Transverse colon (tissue), 4 donors: ENCODE measurements around the gene SLC9A4. TPM values are rescaled to one million over a fixed set of nuclear protein-coding genes. Genes with fewer than 3 reads are reported as not detected.

Experiments used
- DNase-seq: peaks from one replicate; pipeline ENCODE4 v3.0.0-alpha.2; 2019
- H3K27ac ChIP-seq, 4 donors: fragments of 200-600 bp; sonication (generic); 2 replicates each; pipeline ENCODE4 v1.5.1; 2016 to 2018; ENCODE audit warnings: inconsistent platforms in 4 of 4
- H3K27me3 ChIP-seq: fragments of 200-600 bp; sonication (generic); 2 replicates; pipeline ENCODE4 v1.5.1; 2017; ENCODE audit warnings: inconsistent platforms
- H3K36me3 ChIP-seq, 4 donors: fragments of 200-600 bp; sonication (generic); 2 replicates each; pipeline ENCODE4 v1.5.1; 2017 to 2019; ENCODE audit warnings: inconsistent platforms in 4 of 4
- H3K4me1 ChIP-seq, 4 donors: fragments of 200-600 bp; sonication (generic); 2 replicates each; pipeline ENCODE4 v1.5.1; 2017 to 2020; ENCODE audit warnings: inconsistent platforms in 4 of 4
- H3K4me3 ChIP-seq, 4 donors: fragments of 200-600 bp; sonication (generic); 1 replicate in 1 of 4; 2 replicates in 3 of 4; pipeline versions ENCODE4 v1.5.1 to v1.6.1; 2017 to 2019; ENCODE audit warnings: inconsistent platforms in 4 of 4
- H3K9me3 ChIP-seq, 2 donors: fragments of 200-600 bp; sonication (generic); 2 replicates each; pipeline ENCODE4 v1.5.1; 2017 to 2019; ENCODE audit warnings: inconsistent platforms in 2 of 2
- CTCF ChIP-seq, 5 experiments: fragments of 200-600 bp in 3 of 5; fragments of 450-650 bp in 2 of 5; sonication (generic) in 3 of 5; IDR thresholded peaks; 1 replicate in 2 of 5; 2 replicates in 3 of 5; pipeline ENCODE4 v1.5.1; 2016 to 2017; ENCODE audit warnings: antibody characterized with exemption in 5 of 5, inconsistent platforms in 3 of 5, mild to moderate bottlenecking in 2 of 5, moderate library complexity in 1 of 5
- EP300 ChIP-seq: sonication (generic); formaldehyde crosslinking; IDR thresholded peaks from one replicate; pipeline ENCODE4 v1.6.1; 2017; ENCODE audit warnings: antibody characterized with exemption, low read depth
- POLR2A ChIP-seq: fragments of 450-650 bp; IDR thresholded peaks from one replicate; pipeline ENCODE4 v1.6.1; 2016; ENCODE audit warnings: antibody characterized with exemption, mild to moderate bottlenecking, moderate library complexity
- POLR2AphosphoS5 ChIP-seq, 3 donors: sonication (generic); formaldehyde crosslinking; IDR thresholded peaks; one replicate each; pipeline ENCODE4 v1.6.1; 2016; ENCODE audit warnings: antibody characterized with exemption in 3 of 3
- WGBS, 2 donors: methylation state at CpG; one replicate each; pipeline ENCODE4 v1.1.5; 2018; ENCODE audit warnings: low coverage in 1 of 2; 5-methylcytosine and 5-hydroxymethylcytosine counted together
- in situ Hi-C, 4 donors: fragments of 200-750 bp; cut with MboI; loops; one replicate each; pipeline versions ENCODE4 v1.15.0 to v1.15.1; 2017; ENCODE audit warnings: low sequenced_read_pairs in 3 of 4, low pct_ligation_motif_present in 1 of 4, low pct_unique_long_range_greater_than_20kb in 1 of 4
- intact Hi-C: fragments of 100-400 bp; cut with DNase I; formaldehyde crosslinking; loops from one replicate; pipeline ENCODE4 v1.15.1; 2023; ENCODE audit warnings: low total_unique reads
- total RNA-seq, 4 donors: library from RNA; depleted of rRNA; stranded (reverse); fragments of >200 nt; gene quantifications; one replicate each; pipeline ENCODE4 v1.1.0, GENCODE V29; 2016

Gene SLC9A4
- total RNA-seq, 4 donors from 2014 or later, result not detected

GRCh38 chr2:102522162-102522561 is 49.1 kb downstream of the SLC9A4 start:
- Histone ChIP-seq H3K4me1 (peaks cover 0 to 4% (median 0%) of the 10 kb centered on the region in 4 donors), H3K9me3 (no peaks in the 10 kb centered on the region), H3K4me3 (no peak overlapping the region), H3K27me3 (no peaks in the 10 kb centered on the region), H3K27ac (no peak overlapping the region), H3K36me3 (no peaks in the 10 kb centered on the region)
- in situ Hi-C loops (no loop called here), intact Hi-C loops (no loop called here)
- 71 to 82% methylated on average over 4 of the region's 4 CpGs for WGBS, 2 donors
- no peak for TF ChIP-seq CTCF (IDR thresholded peaks at IDR 0.05)
- TF ChIP-seq POLR2AphosphoS5 (IDR thresholded peaks at IDR 0.05), result no peak
- no peak for TF ChIP-seq EP300
- TF ChIP-seq POLR2A, result no peak
- no peak for DNase-seq

- 88% methylated on average over 3 of the region's 3 CpGs for WGBS, 2 donors
- H3K4me1 ChIP-seq, result peaks cover 0 to 4% (median 0%) of the 10 kb centered on the region in 4 donors
- H3K27ac ChIP-seq, result no peak overlapping the region
- H3K27me3 ChIP-seq, result no peaks in the 10 kb centered on the region
- in situ Hi-C loops (no loop called here), intact Hi-C loops (no loop called here)
- no peaks in the 10 kb centered on the region for H3K9me3 ChIP-seq
- no peak for DNase-seq
- H3K4me3 ChIP-seq, result no peak overlapping the region
- TF ChIP-seq CTCF (IDR thresholded peaks at IDR 0.05) (no peak), POLR2AphosphoS5 (IDR thresholded peaks at IDR 0.05) (no peak), POLR2A (no peak), EP300 (no peak)
- no peaks in the 10 kb centered on the region for H3K36me3 ChIP-seq
These were observed 49.9 kb downstream of the SLC9A4 start for GRCh38 chr2:102522890-102523289.

- TF ChIP-seq EP300 (no peak), POLR2AphosphoS5 (IDR thresholded peaks at IDR 0.05) (no peak), CTCF (IDR thresholded peaks at IDR 0.05) (no peak)
- Histone ChIP-seq H3K27ac (no peak overlapping the region), H3K27me3 (no peaks in the 10 kb centered on the region), H3K9me3 (no peaks in the 10 kb centered on the region), H3K36me3 (no peaks in the 10 kb centered on the region), H3K4me1 (peaks cover 0 to 4% (median 0%) of the 10 kb centered on the region in 4 donors), H3K4me3 (no peak overlapping the region)
- DNase-seq, result no peak
- in situ Hi-C loops (no loop called here), intact Hi-C loops (no loop called here)
- 60 to 66% methylated on average over 3 of the region's 3 CpGs for WGBS, 2 donors
These were observed 50.6 kb downstream of the SLC9A4 start for GRCh38 chr2:102523651-102524050.

GRCh38 chr2:102527086-102527485 is 54.1 kb downstream of the SLC9A4 start:
- no peaks in the 10 kb centered on the region for H3K36me3 ChIP-seq
- H3K27me3 ChIP-seq, result no peaks in the 10 kb centered on the region
- no peak overlapping the region for H3K27ac ChIP-seq
- no peaks in the 10 kb centered on the region for H3K9me3 ChIP-seq
- H3K4me3 ChIP-seq, result no peak overlapping the region
- no peak for DNase-seq
- in situ Hi-C loops, result no loop called here
- no peaks in the 10 kb centered on the region for H3K4me1 ChIP-seq
- TF ChIP-seq POLR2A (no peak), EP300 (no peak), POLR2AphosphoS5 (IDR thresholded peaks at IDR 0.05) (no peak), CTCF (IDR thresholded peaks at IDR 0.05) (no peak)
- intact Hi-C loops, result no loop called here
